A673 (cell line): ENCODE results near the gene MFRP. TPM values are rescaled to one million over a fixed set of nuclear protein-coding genes. Genes with fewer than 3 reads are reported as not detected.

ENCODE experiments used
- BruUV-seq: library from RNA; stranded (reverse); fragments of 400-500 nt; replicated peaks from 2 replicates; lab custom pipeline; 2021; lab: Mats Ljungman, UMichigan
- CTCF ChIA-PET: fragments of 300-600 bp; sonication (Branson Sonifier 250); formaldehyde crosslinking; loops from one replicate; lab custom pipeline; 2022; ENCODE audit warnings: antibody characterized with exemption; lab: Charles Lee
- POLR2A ChIA-PET: fragments of 300-600 bp; sonication (Branson Sonifier 250); formaldehyde crosslinking; loops from one replicate; lab custom pipeline; 2022; ENCODE audit warnings: antibody characterized with exemption; ENCODE audit not compliant: low non-redundant PET; lab: Charles Lee
- DNase-seq: peaks from one replicate; pipeline ENCODE4 v3.0.0-alpha.2; 2015; ENCODE audit warnings: low spot score
- H3K27ac ChIP-seq: fragments of 200-600 bp; sonication (generic); 2 replicates; pipeline ENCODE4 v1.5.1; 2016; ENCODE audit warnings: mixed run types, low read depth, mild to moderate bottlenecking, mixed read lengths, antibody characterized with exemption, low read length; ENCODE audit not compliant: poor library complexity, severe bottlenecking
- H3K27me3 ChIP-seq: fragments of 200-600 bp; sonication (generic); replicated peaks from 2 replicates; pipeline ENCODE4 v1.6.1; 2017; ENCODE audit warnings: mixed run types, low read depth, mild to moderate bottlenecking, mixed read lengths, antibody characterized with exemption, low read length; ENCODE audit not compliant: insufficient read depth, poor library complexity
- H3K36me3 ChIP-seq: fragments of 200-600 bp; sonication (generic); 2 replicates; pipeline ENCODE4 v1.6.1; 2016; ENCODE audit warnings: mixed run types, mild to moderate bottlenecking, mixed read lengths, antibody characterized with exemption, low read length; ENCODE audit not compliant: insufficient read depth, poor library complexity, severe bottlenecking
- H3K4me1 ChIP-seq: fragments of 200-600 bp; sonication (generic); 2 replicates; pipeline ENCODE4 v1.6.1; 2017; ENCODE audit warnings: mixed run types, mild to moderate bottlenecking, mixed read lengths, antibody characterized with exemption, low read length; ENCODE audit not compliant: insufficient read depth, poor library complexity, severe bottlenecking
- H3K4me3 ChIP-seq: fragments of 200-600 bp; sonication (generic); 2 replicates; pipeline ENCODE4 v1.5.1; 2016; ENCODE audit warnings: low read depth, mixed run types, mild to moderate bottlenecking, mixed read lengths, low read length; ENCODE audit not compliant: poor library complexity, severe bottlenecking
- H3K9me3 ChIP-seq: fragments of 200-600 bp; sonication (generic); 2 replicates; pipeline ENCODE4 v1.6.1; 2016; ENCODE audit warnings: mixed run types, low read depth, mild to moderate bottlenecking, mixed read lengths, antibody characterized with exemption, low read length; ENCODE audit not compliant: poor library complexity, severe bottlenecking
- CTCF ChIP-seq: fragments of 300-800, 200-600 bp; sonication (generic); conservative IDR thresholded peaks from 2 replicates; pipeline ENCODE4 v1.5.1; 2017; ENCODE audit warnings: low read depth, mild to moderate bottlenecking, antibody characterized with exemption, low read length, moderate library complexity, mixed read lengths
- EZH2 ChIP-seq: fragments of 200-600 bp; sonication (generic); IDR thresholded peaks from 2 replicates; pipeline ENCODE4 v1.6.1; 2017; ENCODE audit warnings: borderline replicate concordance, low read depth, mild to moderate bottlenecking, mixed read lengths, antibody characterized with exemption, low read length; ENCODE audit not compliant: poor library complexity, severe bottlenecking
- intact Hi-C: fragments of 100-400 bp; cut with micrococcal nuclease; formaldehyde crosslinking; loops from one replicate; pipeline ENCODE4 v1.10.0; 2022; ENCODE audit not compliant: unreplicated experiment
- total RNA-seq: library from RNA; stranded (reverse); gene quantifications from 2 replicates; pipeline ENCODE4 v1.2.3, GENCODE V29; 2021

Gene MFRP
- total RNA-seq, 1 experiment from 2014 or later = not detected

DNA sequence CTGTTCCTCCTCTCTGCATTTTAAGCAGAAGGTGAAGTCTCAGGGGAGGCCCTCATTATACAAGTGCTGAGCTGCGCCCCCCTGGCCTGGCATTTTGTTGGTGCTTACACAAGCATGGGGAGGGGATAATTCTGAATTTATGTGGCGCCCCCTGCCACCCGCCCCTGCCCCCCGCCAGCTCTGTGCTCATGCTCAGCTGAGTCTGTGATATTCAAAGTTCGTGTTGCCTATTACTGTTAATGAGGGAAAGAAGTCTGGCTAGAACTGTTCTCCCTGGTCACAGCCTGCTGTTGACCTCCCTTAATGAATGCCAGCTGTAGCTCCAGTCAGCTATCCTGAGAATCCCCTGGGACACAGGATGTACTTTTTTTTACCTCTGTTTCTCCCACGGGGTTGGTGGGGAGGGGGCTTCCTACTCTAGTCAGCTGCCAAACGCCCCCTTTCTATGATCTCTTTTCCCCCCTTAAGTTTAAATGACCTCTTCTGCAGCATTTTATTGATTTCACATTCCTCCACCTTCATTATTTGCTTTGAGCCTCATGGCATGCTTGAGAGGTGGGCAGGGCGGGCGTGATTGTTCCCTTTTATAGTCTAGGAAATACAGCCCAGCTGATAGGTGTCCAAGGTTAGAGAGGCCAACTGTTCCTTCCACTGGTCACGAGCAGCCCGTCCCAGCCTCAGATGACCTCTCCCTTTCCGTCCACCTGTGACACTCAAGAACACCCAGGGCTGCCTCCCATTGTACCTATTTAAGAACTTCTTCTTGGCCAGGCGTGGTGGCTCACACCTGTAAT is 22.8 kb upstream of the MFRP start:
- intact Hi-C loops = no loop called here
- BruUV-seq = no TSS peak
- TF ChIP-seq CTCF (no peak), EZH2 (no peak)
- no peak for DNase-seq
- Histone ChIP-seq H3K27me3 (no peaks in the 10 kb centered on the region), H3K9me3 (no peaks in the 10 kb centered on the region), H3K4me1 (peaks cover 40% of the 10 kb centered on the region), H3K36me3 (no peaks in the 10 kb centered on the region), H3K4me3 (peak overlapping the region; percentile 19), H3K27ac (peak overlapping the region; percentile 65)
- POLR2A ChIA-PET = no interaction called here
- CTCF ChIA-PET = interaction anchor here (0.6 to 1.8 kb wide), 4 partner anchors 13 to 1094 kb away, joined by 3 to 7 read pairs (median 5); no protein-coding TSS in a partner anchor

GRCh38 chr11:119368121-119369034 is 21.9 kb upstream of the MFRP start:
- Histone ChIP-seq H3K4me1 (peaks cover 45% of the 10 kb centered on the region), H3K27me3 (no peaks in the 10 kb centered on the region), H3K9me3 (no peaks in the 10 kb centered on the region), H3K4me3 (peak overlapping the region; percentile 19), H3K27ac (peak overlapping the region; percentile 65), H3K36me3 (no peaks in the 10 kb centered on the region)
- no TSS peak for BruUV-seq
- DNase-seq = peak; percentile 80
- CTCF ChIA-PET = interaction anchor here (0.6 to 1.8 kb wide), 5 partner anchors 12 to 1095 kb away, joined by 3 to 7 read pairs (median 5); no protein-coding TSS in a partner anchor
- intact Hi-C loops = no loop called here
- no peak for TF ChIP-seq EZH2
- no peak for TF ChIP-seq CTCF
- POLR2A ChIA-PET = no interaction called here

DNA sequence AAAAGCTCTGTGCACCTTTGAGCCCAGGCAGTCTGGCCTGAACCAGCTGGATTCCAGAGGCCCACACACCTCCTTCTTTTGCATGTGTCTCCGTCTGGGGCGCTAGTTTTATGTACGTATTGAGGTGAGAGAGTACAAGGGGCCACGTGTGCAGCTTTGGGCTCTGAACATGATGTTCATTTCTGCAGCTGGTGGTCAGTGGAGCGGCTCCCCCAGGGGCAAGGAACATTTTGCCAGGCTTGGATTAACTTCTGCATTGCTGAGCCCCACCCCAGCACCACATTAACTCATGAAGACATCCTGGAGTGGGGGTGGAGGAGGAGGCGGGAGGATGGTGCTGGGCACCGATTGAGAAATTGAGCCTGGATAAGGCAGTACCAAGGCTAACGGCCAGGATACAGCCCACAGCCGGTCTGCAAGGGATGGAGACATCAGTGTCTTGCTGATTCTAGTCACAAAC is 21.2 kb upstream of the MFRP start:
- Histone ChIP-seq H3K9me3 (no peaks in the 10 kb centered on the region), H3K4me1 (peaks cover 47% of the 10 kb centered on the region), H3K27ac (no peak overlapping the region), H3K4me3 (no peak overlapping the region), H3K36me3 (no peaks in the 10 kb centered on the region), H3K27me3 (no peaks in the 10 kb centered on the region)
- intact Hi-C loops = no loop called here
- no TSS peak for BruUV-seq
- TF ChIP-seq CTCF (no peak), EZH2 (no peak)
- no peak for DNase-seq
- ChIA-PET POLR2A (no interaction called here), CTCF (interaction anchor here (0.9 to 1.8 kb wide), 3 partner anchors 12 to 29 kb away, joined by 3 to 7 read pairs (median 5); no protein-coding TSS in a partner anchor)
